Gastrocnemius medialis (tissue), 4 donors: ENCODE measurements around the gene PTPRJ.

Experiments
- CTCF ChIP-seq, 5 experiments: fragments of 450-650 bp in 3 of 5; fragments of 200-600 bp in 2 of 5; sonication (generic) in 2 of 5; IDR thresholded peaks in 4 of 5; conservative IDR thresholded peaks in 1 of 5; 1 replicate in 4 of 5; 2 replicates in 1 of 5; pipeline ENCODE4 v1.5.1; 2016 to 2019; ENCODE audit warnings: antibody characterized with exemption in 5 of 5, mild to moderate bottlenecking in 3 of 5, moderate library complexity in 3 of 5
- POLR2A ChIP-seq, 2 donors: fragments of 450-650 bp; IDR thresholded peaks; one replicate each; pipeline ENCODE4 v1.6.1; 2017; ENCODE audit warnings: antibody characterized with exemption in 2 of 2, mild to moderate bottlenecking in 2 of 2, moderate library complexity in 2 of 2

GRCh38 chr11:48003926-48004325 is 23.6 kb downstream of the PTPRJ start:
- TF ChIP-seq CTCF (IDR thresholded peaks at IDR 0.05 in 4 of 5, conservative IDR thresholded peaks at IDR 0.05 in 1 of 5) (no peak), POLR2A (IDR thresholded peaks at IDR 0.05) (no peak)
